Stimulated activated CD4-positive, alpha-beta T cell treated with anti-CD3 and anti-CD28 coated beads, TNF-alpha, amount 100 ng/mL, for 4 hours (primary cell): ENCODE measurements around the gene RAMP2.
"Not testable (repeated sequence)": the region's sequence is repeated elsewhere in the genome, so short reads cannot be mapped to it uniquely, and the experiment has no call there.

Experiments used
- DNase-seq, 3 experiments: peaks; one replicate each; pipeline ENCODE4 v3.0.0-alpha.2; 2020; ENCODE audit warnings: low read depth in 3 of 3

Gene RAMP2

DNA sequence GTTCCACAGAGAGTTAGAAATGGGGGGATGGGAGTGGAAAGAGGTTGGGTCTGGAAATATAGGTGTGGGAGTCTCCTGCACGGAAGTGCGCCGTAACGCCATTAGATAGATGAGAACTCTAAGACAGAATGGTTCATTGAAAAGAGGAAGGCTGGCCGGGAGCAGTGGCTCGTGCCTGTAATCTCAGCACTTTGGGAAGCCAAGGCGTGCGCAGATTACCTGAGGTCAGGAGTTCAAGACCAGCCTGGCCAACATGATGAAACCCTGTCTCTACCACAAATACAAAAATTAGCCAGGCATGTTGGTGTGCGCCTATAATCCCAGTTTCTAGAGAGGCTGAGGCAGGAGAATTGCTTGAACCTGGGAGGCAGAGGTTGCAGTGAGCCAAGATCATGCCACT lies 7.0 kb downstream of the RAMP2 start:
- DNase-seq, result not testable (repeated sequence)

DNA sequence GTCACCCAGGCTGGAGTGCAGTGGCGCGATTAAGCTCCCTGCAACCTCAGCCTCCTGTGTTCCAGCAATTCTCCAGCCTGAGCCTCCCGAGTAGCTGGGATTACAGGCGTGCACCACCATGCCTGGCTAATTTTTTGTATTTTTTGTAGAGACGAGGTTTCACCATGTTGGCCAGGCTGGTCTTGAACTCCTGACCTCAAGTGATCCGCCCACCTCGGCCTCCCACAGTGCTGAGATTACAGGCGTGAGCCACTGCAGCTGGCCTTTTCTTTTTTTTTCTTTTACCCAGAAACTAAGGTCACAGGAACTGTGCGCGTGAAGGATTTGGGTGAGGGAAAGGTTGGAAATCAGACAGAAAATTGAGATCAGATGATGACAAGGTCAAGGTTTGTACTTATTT lies 8.9 kb downstream of the RAMP2 start:
- DNase-seq, result not testable (repeated sequence)

DNA sequence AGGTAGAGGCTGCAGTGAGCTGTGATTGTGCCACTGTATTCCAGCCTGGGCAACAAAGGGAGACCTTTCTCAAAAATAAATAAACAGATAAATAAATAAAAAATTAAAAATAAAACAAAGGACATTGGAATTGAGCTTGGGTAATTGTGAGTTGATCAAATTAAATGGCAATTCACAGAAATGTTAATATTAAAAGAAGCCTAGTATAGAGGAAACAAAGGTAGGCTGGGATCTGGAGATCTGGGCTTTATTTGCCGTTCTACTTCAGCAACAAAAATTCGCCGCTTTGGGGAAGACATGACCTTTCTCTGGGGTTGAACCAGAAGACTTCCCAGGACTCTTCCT lies 11.9 kb downstream of the RAMP2 start:
- DNase-seq, result no peak

GRCh38 chr17:42773290-42774035 lies 12.4 kb downstream of the RAMP2 start, which contains the start of gene VPS25:
Gene VPS25 (plus strand): TSS chr17:42773449. CDS start chr17:42773476, 27 bp downstream.
- peak; percentile 48 to 65 (median 59) for DNase-seq

GRCh38 chr17:42774066-42774745 lies 13.2 kb downstream of the RAMP2 start:
- DNase-seq, result no peak

GRCh38 chr17:42775534-42776098 lies 14.6 kb downstream of the RAMP2 start:
- no peak for DNase-seq

DNA sequence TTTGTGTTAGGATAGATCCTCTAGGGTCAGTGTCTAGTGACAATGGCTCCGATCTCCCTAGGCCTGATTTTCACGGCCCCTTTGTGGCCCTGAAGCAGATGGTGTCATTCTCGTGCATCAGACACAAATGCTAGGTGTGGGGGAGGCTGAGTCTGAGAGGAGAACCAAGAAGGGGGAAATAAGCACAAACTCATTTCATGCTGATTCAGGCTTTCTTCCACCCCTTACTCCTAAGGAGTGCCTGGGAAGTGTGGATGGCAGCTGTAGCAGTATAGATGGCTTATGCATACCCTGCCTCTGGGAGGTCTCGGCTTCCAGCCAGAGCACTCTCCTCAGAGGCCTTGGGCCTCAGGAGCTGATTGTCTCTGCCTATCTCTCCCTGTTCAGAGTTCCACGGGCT lies 17.5 kb downstream of the RAMP2 start:
- DNase-seq, result no peak

- no peak for DNase-seq
Observed at GRCh38 chr17:42779304-42779935, 18.4 kb downstream of the RAMP2 start.

DNA sequence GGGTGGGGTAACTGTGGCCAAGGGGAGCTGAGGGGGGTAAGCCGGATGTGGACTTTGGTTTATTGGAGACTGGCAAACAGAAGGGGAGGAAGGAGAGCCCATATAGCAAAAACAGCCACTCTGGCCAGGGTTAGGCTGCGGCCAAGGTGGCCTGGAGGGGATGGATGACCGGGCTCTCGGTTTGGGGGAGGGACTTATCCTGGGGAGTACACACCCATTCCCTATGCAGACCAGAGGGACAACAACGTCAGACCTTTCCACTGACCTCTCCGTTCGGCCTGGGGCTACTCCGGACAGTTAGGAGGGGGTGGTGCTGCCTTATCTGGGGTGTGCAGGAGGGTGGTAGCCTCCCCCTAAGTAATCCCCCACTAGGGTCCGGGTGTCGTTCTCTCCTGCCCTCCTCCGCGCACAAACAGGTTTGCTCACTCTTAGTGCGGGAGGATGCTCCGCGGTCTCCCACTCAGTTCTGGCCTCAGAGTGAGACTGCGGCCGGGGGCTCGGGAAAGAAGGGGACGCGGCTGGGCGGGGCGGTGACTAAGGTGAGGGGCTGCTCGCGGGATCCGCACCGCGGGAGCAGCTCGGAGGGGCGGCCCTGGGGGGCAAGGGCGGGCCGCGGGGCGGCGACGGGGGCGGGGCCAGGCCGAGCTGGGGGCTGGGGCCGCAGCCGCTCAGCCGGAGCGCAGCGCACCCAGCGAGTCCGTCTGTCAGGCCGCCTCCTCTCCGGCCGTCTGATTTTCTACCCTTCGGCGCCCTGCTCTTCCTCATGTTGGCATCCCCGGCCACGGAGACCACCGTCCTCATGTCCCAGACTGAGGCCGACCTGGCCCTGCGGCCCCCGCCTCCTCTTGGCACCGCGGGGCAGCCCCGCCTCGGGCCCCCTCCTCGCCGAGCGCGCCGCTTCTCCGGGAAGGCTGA lies 19.2 kb downstream of the RAMP2 start, which contains the start of gene WNK4:
TSS of gene WNK4 (plus strand) at position 675 of the 915 bp plus-strand sequence. CDS start at position 764, 89 bp downstream.
- DNase-seq, result no peak

- no peak for DNase-seq
Observed at GRCh38 chr17:42780851-42781638, 20.0 kb downstream of the RAMP2 start.

GRCh38 chr17:42781639-42782165 lies 20.7 kb downstream of the RAMP2 start:
- no peak for DNase-seq

DNA sequence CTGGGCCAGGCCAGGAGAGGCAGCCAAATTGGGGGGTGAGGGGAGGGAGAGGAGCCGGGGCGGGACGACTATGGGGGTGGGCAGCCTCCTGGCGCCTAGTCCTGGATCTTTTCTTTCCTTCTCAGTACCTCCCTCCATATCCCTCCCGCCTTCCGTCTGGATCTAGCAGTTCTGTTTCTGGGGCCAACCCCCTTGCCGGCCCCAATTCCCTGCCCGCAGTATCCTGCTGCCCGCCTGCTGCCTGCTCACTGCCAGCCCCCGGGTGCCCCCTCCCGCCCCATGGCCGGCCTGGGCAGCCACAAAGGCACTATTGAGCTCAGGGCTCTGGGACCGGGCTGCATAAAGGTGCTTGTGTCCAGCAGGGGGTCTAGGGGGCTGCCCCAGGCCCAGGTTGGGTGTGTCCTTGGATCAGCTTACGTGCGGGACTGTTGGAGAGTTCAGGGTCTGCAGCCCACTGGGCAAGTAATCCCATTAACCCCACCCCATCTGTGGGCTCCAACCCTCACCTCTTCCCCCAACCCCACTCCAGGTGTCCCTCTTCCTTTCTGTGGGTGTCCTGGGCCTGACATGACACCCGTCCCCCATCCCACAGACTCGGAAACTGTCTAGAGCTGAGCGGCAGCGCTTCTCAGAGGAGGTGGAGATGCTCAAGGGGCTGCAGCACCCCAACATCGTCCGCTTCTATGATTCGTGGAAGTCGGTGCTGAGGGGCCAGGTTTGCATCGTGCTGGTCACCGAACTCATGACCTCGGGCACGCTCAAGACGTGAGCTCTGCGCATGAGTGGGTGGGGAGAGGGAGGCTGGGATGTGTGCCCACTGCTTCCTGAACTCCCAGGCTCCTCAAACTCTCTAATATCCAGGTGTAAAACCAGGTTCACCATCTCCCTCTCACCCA lies 21.4 kb downstream of the RAMP2 start:
- no peak for DNase-seq

DNA sequence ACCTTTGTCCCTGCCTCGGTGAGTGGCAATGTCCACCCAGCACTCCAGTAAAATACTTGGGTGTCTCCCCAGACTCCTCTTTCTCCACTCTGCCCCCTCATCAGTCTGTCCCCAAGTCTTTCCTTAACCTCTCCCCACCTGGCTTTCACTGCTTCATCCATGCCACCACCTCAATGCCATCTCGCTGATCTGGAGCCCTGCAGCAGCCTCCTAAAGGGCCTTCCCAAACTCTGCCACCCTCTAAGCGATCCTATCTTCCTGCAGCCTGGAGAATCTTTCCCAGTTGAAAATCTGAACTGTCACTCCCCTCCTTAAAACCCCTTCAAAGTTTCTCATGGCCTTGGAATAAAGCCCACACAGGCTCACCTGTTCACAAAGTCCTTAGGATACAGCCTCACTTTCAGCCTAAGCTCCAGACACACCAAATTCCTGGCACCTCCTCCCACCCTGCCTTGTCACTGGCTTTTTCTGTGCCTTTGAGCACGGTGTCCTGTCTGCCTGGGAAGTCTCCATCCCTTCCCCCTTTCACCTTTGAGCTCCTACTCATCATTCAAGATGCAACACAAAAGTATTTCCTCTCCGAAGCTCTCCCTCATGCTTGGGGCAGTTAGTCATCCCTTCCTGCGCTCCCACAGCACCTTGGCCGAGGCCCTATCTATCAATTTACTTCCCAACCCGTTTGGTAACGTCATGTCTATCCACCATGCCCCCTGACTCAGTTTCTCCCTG lies 22.2 kb downstream of the RAMP2 start:
- no peak for DNase-seq

DNA sequence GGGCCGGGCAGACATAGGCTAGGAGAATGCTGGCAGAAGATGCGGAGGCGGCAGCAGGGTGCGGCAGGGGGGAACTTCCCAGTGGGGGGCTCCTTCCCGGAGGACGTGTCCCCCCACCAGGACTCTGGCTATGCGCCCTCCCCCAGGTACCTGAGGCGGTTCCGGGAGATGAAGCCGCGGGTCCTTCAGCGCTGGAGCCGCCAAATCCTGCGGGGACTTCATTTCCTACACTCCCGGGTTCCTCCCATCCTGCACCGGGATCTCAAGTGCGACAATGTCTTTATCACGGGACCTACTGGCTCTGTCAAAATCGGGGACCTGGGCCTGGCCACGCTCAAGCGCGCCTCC lies 22.7 kb downstream of the RAMP2 start:
- no peak for DNase-seq

DNA sequence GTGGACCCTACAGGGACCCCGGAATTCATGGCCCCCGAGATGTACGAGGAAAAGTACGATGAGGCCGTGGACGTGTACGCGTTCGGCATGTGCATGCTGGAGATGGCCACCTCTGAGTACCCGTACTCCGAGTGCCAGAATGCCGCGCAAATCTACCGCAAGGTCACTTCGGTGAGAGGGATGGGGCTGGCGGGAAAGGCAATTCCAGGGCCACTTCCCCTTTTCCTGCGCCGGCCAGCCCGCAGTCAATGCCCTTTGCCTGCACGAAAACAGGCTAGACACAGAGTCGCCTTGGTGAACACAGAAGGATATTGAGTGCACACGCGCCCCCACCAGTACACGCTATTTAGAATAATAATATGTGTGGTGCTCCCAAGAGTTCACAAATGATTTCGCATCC lies 23.4 kb downstream of the RAMP2 start:
- no peak for DNase-seq

DNA sequence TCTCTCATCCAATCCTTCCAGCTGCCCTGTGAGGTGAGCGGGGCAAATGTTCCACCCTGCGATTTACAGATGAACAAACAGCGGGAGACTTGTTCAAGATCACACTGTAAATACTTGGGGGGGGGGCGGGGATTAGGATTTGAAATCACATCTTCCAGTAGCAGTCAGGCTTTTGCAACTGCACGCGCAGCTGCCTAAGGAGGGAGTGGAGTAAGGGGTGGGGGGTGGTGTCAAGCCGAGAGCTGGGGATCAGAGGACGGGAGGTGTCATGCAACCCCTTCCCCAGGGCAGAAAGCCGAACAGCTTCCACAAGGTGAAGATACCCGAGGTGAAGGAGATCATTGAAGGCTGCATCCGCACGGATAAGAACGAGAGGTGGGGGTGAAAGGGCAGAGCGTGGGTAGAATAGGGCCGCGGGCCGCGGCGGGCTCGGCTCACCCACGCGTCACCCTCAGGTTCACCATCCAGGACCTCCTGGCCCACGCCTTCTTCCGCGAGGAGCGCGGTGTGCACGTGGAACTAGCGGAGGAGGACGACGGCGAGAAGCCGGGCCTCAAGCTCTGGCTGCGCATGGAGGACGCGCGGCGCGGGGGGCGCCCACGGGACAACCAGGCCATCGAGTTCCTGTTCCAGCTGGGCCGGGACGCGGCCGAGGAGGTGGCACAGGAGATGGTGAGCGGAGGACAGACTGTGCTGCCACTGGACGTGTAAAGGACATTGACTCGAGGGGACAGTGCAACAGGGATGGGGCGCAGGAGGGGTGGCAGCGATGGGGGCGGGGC lies 24.0 kb downstream of the RAMP2 start:
- no peak for DNase-seq

DNA sequence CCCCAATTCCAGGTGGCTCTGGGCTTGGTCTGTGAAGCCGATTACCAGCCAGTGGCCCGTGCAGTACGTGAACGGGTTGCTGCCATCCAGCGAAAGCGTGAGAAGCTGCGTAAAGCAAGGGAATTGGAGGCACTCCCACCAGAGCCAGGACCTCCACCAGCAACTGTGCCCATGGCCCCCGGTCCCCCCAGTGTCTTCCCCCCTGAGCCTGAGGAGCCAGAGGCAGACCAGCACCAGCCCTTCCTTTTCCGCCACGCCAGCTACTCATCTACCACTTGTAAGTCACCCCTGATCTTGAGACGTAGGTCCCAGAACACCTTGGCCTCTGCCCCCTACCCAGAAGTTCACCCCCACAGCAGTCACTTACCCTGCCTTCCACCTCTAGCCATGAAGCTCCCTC lies 26.2 kb downstream of the RAMP2 start:
- no peak for DNase-seq

- no peak for DNase-seq
Observed at GRCh38 chr17:42791948-42792347, 30.9 kb downstream of the RAMP2 start.
